Activated CD4-positive, CD25-positive, alpha-beta regulatory T cell treated with anti-CD3 and anti-CD28 coated beads, Interleukin-2, amount 50 U/mL, for 72 hours (primary cell): ENCODE results near the gene PCDHA8.
"Not testable (repeated sequence)": the region's sequence is repeated elsewhere in the genome, so short reads cannot be mapped to it uniquely, and the experiment has no call there.

Experiments
- DNase-seq: peaks from one replicate; pipeline ENCODE4 v3.0.0; 2021

Gene PCDHA8

DNA sequence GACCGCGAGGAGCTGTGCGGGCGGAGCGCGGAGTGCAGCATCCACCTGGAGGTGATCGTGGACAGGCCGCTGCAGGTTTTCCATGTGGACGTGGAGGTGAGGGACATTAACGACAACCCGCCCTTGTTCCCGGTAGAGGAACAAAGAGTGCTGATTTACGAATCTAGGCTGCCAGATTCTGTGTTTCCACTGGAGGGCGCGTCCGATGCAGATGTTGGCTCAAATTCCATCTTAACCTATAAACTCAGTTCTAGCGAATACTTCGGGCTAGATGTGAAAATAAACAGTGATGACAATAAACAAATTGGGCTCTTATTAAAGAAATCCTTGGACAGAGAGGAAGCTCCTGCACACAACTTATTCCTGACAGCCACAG lies 12.6 kb upstream of the PCDHA8 start:
- DNase-seq = no peak

- DNase-seq = not testable (repeated sequence)
Observed at GRCh38 chr5:140829511-140830501, 11.2 kb upstream of the PCDHA8 start.

DNA sequence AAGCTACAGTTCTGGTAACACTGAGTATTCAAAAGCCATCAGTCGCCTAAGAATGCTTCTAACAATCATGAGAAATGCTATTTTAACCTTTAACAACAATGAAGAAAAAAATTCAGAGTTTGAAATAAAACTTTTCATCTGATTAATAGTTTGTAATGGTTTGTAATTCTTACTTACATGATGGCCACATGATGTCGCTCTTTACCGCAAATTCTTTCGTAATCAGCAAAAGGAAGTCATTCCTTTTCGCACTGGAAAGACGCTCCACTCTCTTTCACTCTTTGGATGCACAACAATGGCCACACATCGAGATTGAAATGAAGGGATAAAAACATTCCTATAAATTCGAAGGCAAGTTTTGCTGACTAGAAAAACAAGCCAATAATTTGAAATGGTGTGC lies 7.0 kb upstream of the PCDHA8 start, which contains the start of gene PCDHA7:
TSS of gene PCDHA7 (plus strand) at position 277 of the 400 bp plus-strand sequence. CDS start at position 392, 115 bp downstream.
- no peak for DNase-seq

DNA sequence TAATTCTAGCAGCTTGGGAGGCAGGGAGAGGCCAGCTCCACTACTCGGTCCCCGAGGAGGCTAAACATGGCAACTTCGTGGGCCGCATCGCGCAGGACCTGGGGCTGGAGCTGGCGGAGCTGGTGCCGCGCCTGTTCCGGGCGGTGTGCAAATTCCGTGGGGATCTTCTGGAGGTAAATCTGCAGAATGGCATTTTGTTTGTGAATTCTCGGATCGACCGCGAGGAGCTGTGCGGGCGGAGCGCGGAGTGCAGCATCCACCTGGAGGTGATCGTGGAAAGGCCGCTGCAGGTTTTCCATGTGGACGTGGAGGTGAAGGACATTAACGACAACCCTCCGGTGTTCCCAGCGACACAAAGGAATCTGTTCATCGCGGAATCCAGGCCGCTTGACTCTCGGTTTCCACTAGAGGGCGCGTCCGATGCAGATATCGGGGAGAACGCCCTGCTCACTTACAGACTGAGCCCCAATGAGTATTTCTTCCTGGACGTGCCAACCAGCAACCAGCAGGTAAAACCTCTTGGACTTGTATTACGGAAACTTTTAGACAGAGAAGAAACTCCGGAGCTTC lies 6.5 kb upstream of the PCDHA8 start:
- DNase-seq = not testable (repeated sequence)

DNA sequence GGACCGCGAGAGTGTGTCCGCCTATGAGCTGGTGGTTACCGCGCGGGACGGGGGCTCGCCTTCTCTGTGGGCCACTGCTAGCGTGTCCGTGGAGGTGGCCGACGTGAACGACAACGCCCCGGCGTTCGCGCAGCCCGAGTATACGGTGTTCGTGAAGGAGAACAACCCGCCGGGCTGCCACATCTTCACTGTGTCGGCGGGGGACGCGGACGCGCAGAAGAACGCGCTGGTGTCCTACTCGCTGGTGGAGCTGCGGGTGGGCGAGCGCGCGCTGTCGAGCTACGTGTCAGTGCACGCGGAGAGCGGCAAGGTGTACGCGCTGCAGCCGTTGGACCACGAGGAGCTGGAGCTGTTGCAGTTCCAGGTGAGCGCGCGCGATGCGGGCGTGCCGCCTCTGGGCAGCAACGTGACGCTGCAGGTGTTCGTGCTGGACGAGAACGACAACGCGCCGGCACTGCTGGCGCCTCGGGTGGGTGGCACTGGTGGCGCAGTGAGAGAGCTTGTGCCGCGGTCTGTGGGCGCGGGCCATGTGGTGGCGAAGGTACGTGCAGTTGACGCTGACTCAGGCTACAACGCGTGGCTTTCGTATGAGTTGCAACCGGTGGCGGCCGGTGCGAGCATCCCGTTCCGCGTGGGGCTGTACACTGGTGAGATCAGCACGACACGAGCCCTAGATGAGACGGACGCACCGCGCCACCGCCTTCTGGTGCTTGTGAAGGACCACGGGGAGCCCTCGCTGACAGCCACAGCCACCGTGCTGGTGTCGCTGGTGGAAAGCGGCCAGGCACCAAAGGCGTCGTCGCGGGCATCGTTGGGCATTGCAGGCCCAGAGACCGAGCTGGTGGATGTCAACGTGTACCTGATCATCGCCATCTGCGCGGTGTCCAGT lies 5.1 kb upstream of the PCDHA8 start:
- no peak for DNase-seq

- no peak for DNase-seq
Observed at GRCh38 chr5:140842798-140843733, 2.1 kb downstream of the PCDHA8 start.

GRCh38 chr5:140848139-140849102 lies 7.4 kb downstream of the PCDHA8 start, which contains the start of gene PCDHA9:
Gene PCDHA9, plus strand, starts transcription at chr5:140848382. Its CDS starts 114 bp downstream, at chr5:140848496.
- DNase-seq = not testable (repeated sequence)

GRCh38 chr5:140849831-140850634 lies 9.0 kb downstream of the PCDHA8 start:
- DNase-seq = not testable (repeated sequence)

DNA sequence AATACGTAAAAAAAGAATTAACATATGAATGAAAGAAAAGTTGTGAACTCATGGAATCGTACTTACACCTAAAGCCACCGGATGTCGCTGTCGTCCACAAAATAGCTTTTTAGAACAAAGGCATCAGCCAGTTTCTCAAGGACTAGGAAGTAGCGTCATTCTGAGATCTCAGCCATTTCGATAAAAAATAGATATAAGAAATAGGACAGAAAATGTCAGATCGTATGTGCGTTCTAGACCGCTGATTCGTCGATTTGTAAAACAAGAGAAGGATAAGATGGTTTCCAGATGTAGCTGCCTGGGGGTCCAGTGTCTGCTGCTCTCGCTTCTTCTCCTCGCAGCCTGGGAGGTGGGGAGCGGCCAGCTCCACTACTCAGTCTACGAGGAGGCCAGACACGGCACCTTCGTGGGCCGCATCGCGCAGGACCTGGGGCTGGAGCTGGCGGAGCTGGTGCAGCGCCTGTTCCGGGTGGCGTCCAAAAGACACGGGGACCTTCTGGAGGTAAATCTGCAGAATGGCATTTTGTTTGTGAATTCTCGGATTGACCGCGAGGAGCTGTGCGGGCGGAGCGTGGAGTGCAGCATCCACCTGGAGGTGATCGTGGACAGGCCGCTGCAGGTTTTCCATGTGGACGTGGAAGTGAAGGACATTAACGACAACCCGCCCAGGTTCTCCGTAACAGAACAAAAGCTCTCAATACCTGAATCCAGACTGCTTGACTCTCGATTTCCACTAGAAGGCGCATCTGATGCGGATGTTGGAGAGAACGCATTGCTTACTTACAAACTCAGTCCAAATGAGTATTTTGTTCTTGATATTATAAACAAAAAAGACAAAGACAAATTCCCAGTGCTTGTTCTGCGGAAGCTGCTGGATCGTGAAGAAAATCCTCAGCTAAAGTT lies 15.0 kb downstream of the PCDHA8 start, which contains the start of gene PCDHA10:
TSS of gene PCDHA10 (plus strand) at position 126 of the 903 bp plus-strand sequence. CDS start at position 278, 152 bp downstream.
- no peak for DNase-seq

GRCh38 chr5:140857177-140857986 lies 16.4 kb downstream of the PCDHA8 start:
- DNase-seq = no peak

GRCh38 chr5:140857987-140858240 lies 16.9 kb downstream of the PCDHA8 start:
- no peak for DNase-seq

- no peak for DNase-seq
Observed at GRCh38 chr5:140862441-140863295, 21.7 kb downstream of the PCDHA8 start.

DNA sequence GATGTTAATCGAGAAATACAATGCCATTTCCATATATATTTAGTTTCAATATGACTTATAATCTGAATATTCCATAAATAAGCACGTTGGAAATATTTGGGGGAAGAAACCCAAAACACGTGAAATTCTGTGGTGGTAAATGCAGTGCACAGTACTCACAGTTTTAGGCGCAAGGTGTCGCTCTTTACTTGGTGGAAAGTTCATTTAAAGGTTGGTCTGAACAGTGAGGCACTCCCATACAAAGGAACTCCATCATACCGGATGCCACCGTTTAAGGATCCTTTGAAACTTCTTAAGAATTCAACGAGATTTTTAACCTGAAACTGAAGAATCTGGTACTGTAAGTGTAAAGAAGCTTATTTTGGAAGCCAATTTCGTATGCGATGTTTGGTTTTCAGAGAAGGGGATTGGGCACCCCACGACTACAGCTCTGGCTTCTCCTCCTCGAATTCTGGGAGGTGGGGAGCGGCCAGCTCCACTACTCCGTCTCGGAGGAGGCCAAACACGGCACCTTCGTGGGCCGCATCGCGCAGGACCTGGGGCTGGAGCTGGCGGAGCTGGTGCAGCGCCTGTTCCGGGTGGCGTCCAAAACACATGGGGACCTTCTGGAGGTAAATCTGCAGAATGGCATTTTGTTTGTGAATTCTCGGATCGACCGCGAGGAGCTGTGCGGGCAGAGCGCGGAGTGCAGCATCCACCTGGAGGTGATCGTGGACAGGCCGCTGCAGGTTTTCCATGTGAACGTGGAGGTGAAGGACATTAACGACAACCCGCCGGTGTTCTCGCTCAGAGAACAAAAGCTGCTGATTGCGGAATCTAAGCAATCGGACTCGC lies 28.0 kb downstream of the PCDHA8 start, which contains the start of gene PCDHA11:
TSS of gene PCDHA11 (plus strand) at position 237 of the 834 bp plus-strand sequence. CDS start at position 384, 147 bp downstream.
- no peak for DNase-seq

DNA sequence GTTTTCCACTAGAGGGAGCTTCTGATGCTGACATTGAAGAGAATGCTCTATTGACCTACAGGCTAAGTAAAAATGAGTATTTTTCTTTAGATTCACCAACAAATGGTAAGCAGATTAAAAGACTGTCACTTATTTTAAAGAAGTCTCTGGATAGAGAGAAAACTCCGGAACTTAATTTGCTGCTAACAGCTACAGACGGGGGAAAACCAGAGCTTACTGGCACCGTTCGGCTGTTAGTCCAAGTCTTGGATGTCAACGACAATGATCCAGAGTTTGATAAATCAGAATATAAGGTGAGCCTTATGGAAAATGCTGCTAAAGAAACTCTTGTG lies 28.5 kb downstream of the PCDHA8 start:
- DNase-seq = no peak
